HepG2 (cell line): Measurements from ENCODE around the gene MC3R. TPM values are rescaled to one million over a fixed set of nuclear protein-coding genes. Genes with fewer than 3 reads are reported as not detected.

ENCODE experiments used
- PHF8 ChIP-seq: sonication (generic); formaldehyde crosslinking; IDR thresholded peaks from 2 replicates; pipeline ENCODE4 v1.5.0; 2020; ENCODE audit warnings: missing genetic modification reagents
- ZFYVE20 ChIP-seq: sonication (generic); formaldehyde crosslinking; IDR thresholded peaks from 2 replicates; pipeline ENCODE4 v1.8.0; 2023; ENCODE audit warnings: low read depth, mild to moderate bottlenecking, moderate library complexity, missing genetic modification reagents, borderline replicate concordance
- polyA plus RNA-seq, 8 experiments: library from polyadenylated mRNA; depleted of rRNA in 3 of 8; stranded (reverse) in 7 of 8; unstranded in 1 of 8; fragments of >200 nt; fragmentation: Illumina TruSeq in 4 of 8; extraction: Trizol in 4 of 8; gene quantifications; 2 replicates each; pipeline versions ENCODE4 v1.2.1 to v1.2.3, GENCODE V29; 2011 to 2016; ENCODE audit warnings: low read depth in 4 of 8, missing spikeins in 1 of 8, mixed read lengths in 1 of 8; ENCODE audit not compliant: insufficient read depth in 1 of 8
- small RNA-seq, 3 experiments: library from RNA; depleted of rRNA; stranded (forward); fragments of <200 nt; gene quantifications; one replicate each; pipeline ENCODE3, GENCODE V24; 2012; ENCODE audit warnings: low read depth in 2 of 3, low replicate concordance in 1 of 3; ENCODE audit not compliant: insufficient read length in 3 of 3, insufficient read depth in 2 of 3
- total RNA-seq, 5 experiments: library from RNA; depleted of rRNA; stranded (reverse); fragments of >200 nt; fragmentation: Illumina TruSeq; extraction: Trizol; gene quantifications; 2 replicates each; pipeline ENCODE4 v1.2.3, GENCODE V29; 2016; ENCODE audit warnings: low read depth in 1 of 5
- TF ChIP-seq, protein P1 (sequence below): IDR thresholded peaks from 2 replicates; pipeline ENCODE4 v1.6.1; 2016; ENCODE audit warnings: missing biosample characterization, missing genetic modification reagents, low read depth

MC3R gene
- total and polyA plus RNA-seq, 2 of the 13 experiments (the other 11 are each of a cell fraction or from before 2014, with no cell fraction given): not detected

GRCh38 chr20:56299362-56299761 lies 50.8 kb downstream of the MC3R start (continued):
- TF ChIP-seq ZFYVE20 (CRISPR knock-in tag) (no peak), PHF8 (CRISPR knock-in tag) (no peak)
- TF ChIP-seq, protein P1, sequence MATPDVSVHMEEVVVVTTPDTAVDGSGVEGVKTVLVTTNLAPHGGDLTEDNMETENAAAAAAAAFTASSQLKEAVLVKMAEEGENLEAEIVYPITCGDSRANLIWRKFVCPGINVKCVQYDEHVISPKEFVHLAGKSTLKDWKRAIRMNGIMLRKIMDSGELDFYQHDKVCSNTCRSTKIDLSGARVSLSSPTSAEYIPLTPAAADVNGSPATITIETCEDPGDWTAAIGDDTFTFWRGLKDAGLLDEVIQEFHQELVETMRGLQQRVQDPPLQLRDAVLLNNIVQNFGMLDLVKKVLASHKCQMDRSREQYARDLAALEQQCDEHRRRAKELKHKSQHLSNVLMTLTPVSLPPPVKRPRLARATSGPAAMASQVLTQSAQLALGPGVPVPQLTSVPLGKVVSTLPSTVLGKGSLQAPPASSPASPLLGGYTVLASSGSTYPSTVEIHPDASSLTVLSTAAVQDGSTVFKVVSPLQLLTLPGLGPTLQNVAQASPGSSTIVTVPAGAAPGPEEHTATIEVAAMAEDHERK (CRISPR knock-in tag): no peak

Small RNA genes lying within 50 kb of the gene (small RNA-seq; reads per million reads assigned to genes)
- 0 reads per million in 3 experiments for gene RNA5SP487

Other genes with a start within 250 kb of the MC3R start
- gene CBLN4, start 243.2 kb upstream of the MC3R start, total RNA-seq (2016; rRNA removed; fragmentation: Illumina TruSeq; extraction: Trizol): not detected in 2 replicates
- gene CBLN4, start 243.2 kb upstream of the MC3R start, polyA plus RNA-seq (2011; rRNA removed): not detected in 2 replicates
- 75.9 and 88.4 TPM in 2 replicates for gene FAM210B, start 110.2 kb downstream of the MC3R start, total RNA-seq (2016; rRNA removed; fragmentation: Illumina TruSeq; extraction: Trizol)
- gene FAM210B, start 110.2 kb downstream of the MC3R start, polyA plus RNA-seq (2011; rRNA removed): 107 and 111 TPM in 2 replicates
- 224 and 335 TPM in 2 replicates for gene AURKA, start 143.5 kb downstream of the MC3R start, total RNA-seq (2016; rRNA removed; fragmentation: Illumina TruSeq; extraction: Trizol)
- gene AURKA, start 143.5 kb downstream of the MC3R start, polyA plus RNA-seq (2011; rRNA removed): 55.7 and 96.4 TPM in 2 replicates
- gene CSTF1, start 143.9 kb downstream of the MC3R start, total RNA-seq (2016; rRNA removed; fragmentation: Illumina TruSeq; extraction: Trizol): 70.9 and 105 TPM in 2 replicates
- 67.9 and 100 TPM in 2 replicates for gene CSTF1, start 143.9 kb downstream of the MC3R start, polyA plus RNA-seq (2011; rRNA removed)
- 0.38 and 0.49 TPM in 2 replicates for gene CASS4, start 163.5 kb downstream of the MC3R start, total RNA-seq (2016; rRNA removed; fragmentation: Illumina TruSeq; extraction: Trizol)
- gene CASS4, start 163.5 kb downstream of the MC3R start, polyA plus RNA-seq (2011; rRNA removed): 0.17 and 0.25 TPM in 2 replicates
- gene RTF2, start 219.9 kb downstream of the MC3R start, total RNA-seq (2016; rRNA removed; fragmentation: Illumina TruSeq; extraction: Trizol): 142 and 202 TPM in 2 replicates
- gene RTF2, start 219.9 kb downstream of the MC3R start, polyA plus RNA-seq (2011; rRNA removed): 73.3 and 81.8 TPM in 2 replicates